ENCODE data around the gene CCNO.

The CCNO gene

GRCh38 chr5:55222985-55223811, 10.2 kb downstream of the CCNO start:
- peak in 2 of 4 experiments; percentile 32 to 45 for DNase-seq

- DNase-seq, result peak; percentile 51 to 61 (median 59)
Measured at GRCh38 chr5:55222092-55222984, 11.1 kb downstream of the CCNO start.

- DNase-seq, result peak in 2 of 4 experiments; percentile 29 to 39
Measured at GRCh38 chr5:55220433-55221185, 12.8 kb downstream of the CCNO start.

- no peak for DNase-seq
Measured at GRCh38 chr5:55219770-55220169, 13.6 kb downstream of the CCNO start.

GRCh38 chr5:55218967-55219366, 14.4 kb downstream of the CCNO start:
- no peak for DNase-seq

- no peak for DNase-seq
Measured at GRCh38 chr5:55211184-55211874, 22.1 kb downstream of the CCNO start.

GRCh38 chr5:55205001-55205400, 28.4 kb downstream of the CCNO start:
- DNase-seq, result no peak

- no peak for DNase-seq
Measured at GRCh38 chr5:55191165-55191564, 42.2 kb downstream of the CCNO start.

- DNase-seq, result no peak
Measured at GRCh38 chr5:55188656-55189540, 44.5 kb downstream of the CCNO start.

- peak in 1 of 4 experiments; percentile 5 for DNase-seq
Measured at GRCh38 chr5:55187370-55187769, 46.0 kb downstream of the CCNO start.

All from suppressor macrophage (primary cell).